HepG2 (cell line): Measurements from ENCODE around the gene ABHD17A. TPM values are rescaled to one million over a fixed set of nuclear protein-coding genes. Genes with fewer than 3 reads are reported as not detected.

Experiments
- AKAP8 ChIP-seq: sonication (generic); formaldehyde crosslinking; IDR thresholded peaks from 2 replicates; pipeline ENCODE4 v1.5.1; 2020; ENCODE audit warnings: mild to moderate bottlenecking, missing genetic modification reagents
- ATAD3A ChIP-seq: sonication (generic); formaldehyde crosslinking; IDR thresholded peaks from 2 replicates; pipeline ENCODE4 v1.4.0; 2020; ENCODE audit warnings: missing genetic modification reagents
- BRF2 ChIP-seq: sonication (generic); formaldehyde crosslinking; IDR thresholded peaks from 2 replicates; pipeline ENCODE4 v1.8.1; 2022; ENCODE audit warnings: mild to moderate bottlenecking, missing genetic modification reagents
- CBFB ChIP-seq: sonication (generic); formaldehyde crosslinking; IDR thresholded peaks from 2 replicates; pipeline ENCODE4 v1.4.0; 2020; ENCODE audit warnings: missing genetic modification reagents
- EZH2 ChIP-seq: conservative IDR thresholded peaks from 2 replicates; pipeline ENCODE4 v1.6.1; 2012; ENCODE audit warnings: mild to moderate bottlenecking, low read depth, low read length, moderate library complexity
- HES4 ChIP-seq: sonication (generic); formaldehyde crosslinking; IDR thresholded peaks from 2 replicates; pipeline ENCODE4 v1.9.0; 2021; ENCODE audit warnings: mild to moderate bottlenecking, missing genetic modification reagents, borderline replicate concordance
- HINFP ChIP-seq: sonication (generic); formaldehyde crosslinking; IDR thresholded peaks from 2 replicates; pipeline ENCODE4 v1.4.0; 2020; ENCODE audit warnings: low read depth, mild to moderate bottlenecking, missing genetic modification reagents
- HOXD1 ChIP-seq: sonication (generic); formaldehyde crosslinking; IDR thresholded peaks from 2 replicates; pipeline ENCODE4 v1.5.0; 2020; ENCODE audit warnings: missing genetic modification reagents
- KLF11 ChIP-seq: IDR thresholded peaks from 2 replicates; pipeline ENCODE4 v1.6.1; 2016; ENCODE audit warnings: missing compliant biosample characterization
- KLF12 ChIP-seq: sonication (generic); formaldehyde crosslinking; IDR thresholded peaks from 2 replicates; pipeline ENCODE4 v1.4.0; 2020; ENCODE audit warnings: missing genetic modification reagents, borderline replicate concordance
- NCOR1 ChIP-seq: fragments of 200-600 bp; sonication (generic); IDR thresholded peaks from 2 replicates; pipeline ENCODE4 v1.7.0; 2017; ENCODE audit warnings: antibody characterized with exemption, low read length, borderline replicate concordance
- SMAD9 ChIP-seq: sonication (generic); formaldehyde crosslinking; IDR thresholded peaks from 2 replicates; pipeline ENCODE4 v1.5.1; 2020; ENCODE audit warnings: mild to moderate bottlenecking, missing genetic modification reagents
- TCF12 ChIP-seq, 2 experiments: fragments of 450-650 bp in 1 of 2; sonication (generic) in 1 of 2; formaldehyde crosslinking in 1 of 2; IDR thresholded peaks; 2 replicates each; pipeline versions ENCODE4 v1.6.1 to v1.8.0; 2017 to 2022; ENCODE audit warnings: antibody characterized with exemption in 1 of 2, mild to moderate bottlenecking in 1 of 2, missing genetic modification reagents in 1 of 2, moderate library complexity in 1 of 2
- TFDP2 ChIP-seq: sonication (generic); formaldehyde crosslinking; IDR thresholded peaks from 2 replicates; pipeline ENCODE4 v1.4.0; 2020; ENCODE audit warnings: missing genetic modification reagents
- U2AF1 ChIP-seq: fragments of 200-400 bp; formaldehyde crosslinking; optimal IDR thresholded peaks from 2 replicates; pipeline ENCODE3; 2017; ENCODE audit warnings: mild to moderate bottlenecking, low read depth, low read length
- ZNF10 ChIP-seq: sonication (generic); formaldehyde crosslinking; IDR thresholded peaks from 2 replicates; pipeline ENCODE4 v1.4.0; 2020; ENCODE audit warnings: mild to moderate bottlenecking, low read depth, missing genetic modification reagents, borderline replicate concordance
- ZNF121 ChIP-seq: sonication (generic); formaldehyde crosslinking; IDR thresholded peaks from 2 replicates; pipeline ENCODE4 v1.5.0; 2020; ENCODE audit warnings: mild to moderate bottlenecking, missing genetic modification reagents
- ZNF205 ChIP-seq: IDR thresholded peaks from 2 replicates; pipeline ENCODE4 v1.6.1; 2018; ENCODE audit warnings: missing biosample characterization, missing genetic modification reagents
- ZNF572 ChIP-seq: sonication (generic); formaldehyde crosslinking; IDR thresholded peaks from 2 replicates; pipeline ENCODE4 v1.5.1; 2020; ENCODE audit warnings: mild to moderate bottlenecking, missing genetic modification reagents
- ZNF703 ChIP-seq: sonication (generic); formaldehyde crosslinking; IDR thresholded peaks from 2 replicates; pipeline ENCODE4 v1.5.1; 2020; ENCODE audit warnings: missing genetic modification reagents, mild to moderate bottlenecking, moderate library complexity, borderline replicate concordance
- ZNF75D ChIP-seq: sonication (generic); formaldehyde crosslinking; IDR thresholded peaks from 2 replicates; pipeline ENCODE4 v1.8.1; 2023; ENCODE audit warnings: missing genetic modification reagents, mild to moderate bottlenecking, borderline replicate concordance
- ZNF768 ChIP-seq: sonication (generic); formaldehyde crosslinking; IDR thresholded peaks from 2 replicates; pipeline ENCODE4 v1.4.0; 2020; ENCODE audit warnings: missing genetic modification reagents
- ZNF770 ChIP-seq: sonication (generic); formaldehyde crosslinking; IDR thresholded peaks from 2 replicates; pipeline ENCODE4 v1.5.0; 2020; ENCODE audit warnings: mild to moderate bottlenecking, missing genetic modification reagents
- ZZZ3 ChIP-seq: sonication (generic); formaldehyde crosslinking; IDR thresholded peaks from 2 replicates; pipeline ENCODE4 v1.4.0; 2020; ENCODE audit warnings: missing genetic modification reagents, mild to moderate bottlenecking, borderline replicate concordance
- polyA plus RNA-seq, 8 experiments: library from polyadenylated mRNA; depleted of rRNA in 3 of 8; stranded (reverse) in 7 of 8; unstranded in 1 of 8; fragments of >200 nt; fragmentation: Illumina TruSeq in 4 of 8; extraction: Trizol in 4 of 8; gene quantifications; 2 replicates each; pipeline versions ENCODE4 v1.2.1 to v1.2.3, GENCODE V29; 2011 to 2016; ENCODE audit warnings: low read depth in 4 of 8, missing spikeins in 1 of 8, mixed read lengths in 1 of 8; ENCODE audit not compliant: insufficient read depth in 1 of 8
- total RNA-seq, 5 experiments: library from RNA; depleted of rRNA; stranded (reverse); fragments of >200 nt; fragmentation: Illumina TruSeq; extraction: Trizol; gene quantifications; 2 replicates each; pipeline ENCODE4 v1.2.3, GENCODE V29; 2016; ENCODE audit warnings: low read depth in 1 of 5

ABHD17A gene
- total and polyA plus RNA-seq, 2 of the 13 experiments (the other 11 are each of a cell fraction or from before 2014, with no cell fraction given), result 27.7 to 40.8 TPM

DNA sequence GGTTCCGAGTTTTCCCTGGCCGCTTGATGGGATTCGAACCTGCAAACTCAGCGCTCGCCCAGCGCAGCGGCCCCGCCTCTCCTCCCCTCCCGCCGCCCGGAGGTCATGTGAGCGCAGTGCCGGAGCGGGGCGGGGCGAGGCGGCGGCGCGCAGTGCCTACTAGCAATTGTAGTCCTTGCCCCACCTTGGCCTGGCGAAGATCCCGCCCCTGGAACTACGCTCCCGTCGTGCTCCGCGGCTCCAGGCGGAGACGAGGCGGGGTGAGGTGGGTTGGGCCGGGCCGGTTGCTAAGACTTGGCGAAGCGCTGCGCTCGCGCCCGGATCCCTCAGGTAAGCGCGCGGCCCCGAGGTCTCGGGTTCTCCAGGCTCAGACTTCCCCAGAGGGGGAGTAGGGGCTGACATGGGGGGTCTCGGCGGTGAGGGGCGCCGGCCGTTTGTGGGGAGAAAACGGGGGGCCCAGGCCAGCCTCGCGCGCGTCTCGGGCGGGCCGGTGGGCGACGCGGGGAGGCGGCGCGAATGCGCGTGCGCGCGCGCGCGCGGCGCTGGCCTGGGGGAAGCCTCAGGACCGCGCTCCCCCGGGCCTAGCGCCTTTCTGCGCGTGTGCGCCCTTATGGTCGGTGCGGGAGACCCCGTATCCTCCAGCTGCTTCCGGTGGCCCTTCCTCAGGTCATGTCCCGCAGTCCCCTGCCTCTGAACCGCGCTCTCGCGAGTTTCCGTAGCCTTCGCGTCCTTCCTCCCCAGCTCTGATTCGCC is 20.0 kb upstream of the ABHD17A start, which contains the start of the genes ADAT3 and SCAMP4 (continued):
- peak; percentile 46; the same call in 1 of the 2 replicates for TF ChIP-seq NCOR1
- no peak for TF ChIP-seq ATAD3A (CRISPR knock-in tag)
- TF ChIP-seq ZNF768 (CRISPR knock-in tag), result peak; percentile 22; the same call in 1 of the 2 replicates
- no peak for TF ChIP-seq HINFP (CRISPR knock-in tag)
- no peak for TF ChIP-seq AKAP8
- peak; percentile 55; the same call in 1 of the 2 replicates for TF ChIP-seq ZZZ3 (CRISPR knock-in tag)
- TF ChIP-seq KLF11, result no peak
- TF ChIP-seq ZNF75D, result no peak
- no peak for TF ChIP-seq BRF2 (CRISPR knock-in tag)
- TF ChIP-seq ZNF121 (CRISPR knock-in tag), result no peak
- TF ChIP-seq CBFB (CRISPR knock-in tag), result peak; percentile 69; the same call in 1 of the 2 replicates
- TF ChIP-seq ZNF572, result no peak
- peak; percentile 56; the same call in 1 of the 2 replicates for TF ChIP-seq HOXD1 (CRISPR knock-in tag)
- no peak for TF ChIP-seq ZNF770 (CRISPR knock-in tag)
- no peak for TF ChIP-seq EZH2
- TF ChIP-seq SMAD9 (CRISPR knock-in tag), result no peak
- peak; percentile 78 for TF ChIP-seq KLF12 (CRISPR knock-in tag)
- no peak for TF ChIP-seq ZNF10 (CRISPR knock-in tag)
- TF ChIP-seq TFDP2 (CRISPR knock-in tag), result peak; percentile 70; the same call in 1 of the 2 replicates
- no peak for TF ChIP-seq ZNF703 (CRISPR knock-in tag)
- peak; percentile 70; the same call in 1 of the 2 replicates for TF ChIP-seq HES4
- TF ChIP-seq ZNF205 (CRISPR knock-in tag), result no peak
- TF ChIP-seq U2AF1, result peak; percentile 59
- no peak for TF ChIP-seq TCF12 (IDR thresholded peaks at IDR 0.05)
- no peak for TF ChIP-seq TCF12 (CRISPR knock-in tag; IDR thresholded peaks at IDR 0.05)
